SK-N-SH treated with all-trans-retinoic acid at 6 μM for 48 hours (cell line): ENCODE data around the gene SGPP2.

Experiments used
- ATAC-seq: fragments of 200-7000 bp; cut with Tn5 transposase; 3 replicates; pipeline ENCODE4 v1.9.1; 2020; ENCODE audit warnings: mild to moderate bottlenecking, moderate library complexity
- ARNTL ChIP-seq: fragments of 450-650 bp; formaldehyde crosslinking; IDR thresholded peaks from 2 replicates; pipeline ENCODE4 v1.5.0; 2020; ENCODE audit warnings: low read depth, mild to moderate bottlenecking, moderate library complexity, borderline replicate concordance
- CREB5 ChIP-seq: fragments of 250-450 bp; sonication (Bioruptor Pico); IDR thresholded peaks from 2 replicates; pipeline ENCODE4 v1.5.1; 2020; ENCODE audit warnings: low read depth, mild to moderate bottlenecking, moderate library complexity
- CSDC2 ChIP-seq: fragments of 250-450 bp; sonication (Bioruptor Pico); IDR thresholded peaks from 2 replicates; pipeline ENCODE4 v1.5.0; 2020; ENCODE audit warnings: mild to moderate bottlenecking, moderate library complexity
- ESRRG ChIP-seq: fragments of 250-450 bp; sonication (Bioruptor Pico); IDR thresholded peaks from 2 replicates; pipeline ENCODE4 v1.6.1; 2021; ENCODE audit warnings: mild to moderate bottlenecking
- GLIS3 ChIP-seq: fragments of 250-450 bp; sonication (Bioruptor Pico); IDR thresholded peaks from 2 replicates; pipeline ENCODE4 v1.5.0; 2020; ENCODE audit warnings: mild to moderate bottlenecking, moderate library complexity
- ISL1 ChIP-seq: fragments of 250-450 bp; sonication (Bioruptor Pico); IDR thresholded peaks from 2 replicates; pipeline ENCODE4 v2.1.2; 2022; ENCODE audit warnings: mild to moderate bottlenecking, moderate library complexity
- OSR1 ChIP-seq: fragments of 250-450 bp; sonication (Bioruptor Pico); IDR thresholded peaks from 2 replicates; pipeline ENCODE4 v1.8.0; 2022; ENCODE audit warnings: moderate library complexity, mild to moderate bottlenecking, inconsistent platforms
- POU6F1 ChIP-seq: fragments of 250-450 bp; sonication (Bioruptor Pico); IDR thresholded peaks from 2 replicates; pipeline ENCODE4 v1.8.0; 2021; ENCODE audit warnings: low read depth, mild to moderate bottlenecking, moderate library complexity, borderline replicate concordance
- PPARA ChIP-seq: fragments of 250-450 bp; sonication (Bioruptor Pico); IDR thresholded peaks from 2 replicates; pipeline ENCODE4 v1.5.0; 2020; ENCODE audit warnings: mild to moderate bottlenecking, borderline replicate concordance
- SNAI2 ChIP-seq: fragments of 250-450 bp; sonication (Bioruptor Pico); IDR thresholded peaks from 2 replicates; pipeline ENCODE4 v1.5.0; 2020; ENCODE audit warnings: mild to moderate bottlenecking, moderate library complexity
- TCF4 ChIP-seq: fragments of 250-450 bp; sonication (Bioruptor Pico); IDR thresholded peaks from 2 replicates; pipeline ENCODE4 v1.8.0; 2021; ENCODE audit warnings: mild to moderate bottlenecking, moderate library complexity, borderline replicate concordance
- TSHZ2 ChIP-seq: fragments of 250-450 bp; sonication (Bioruptor Pico); IDR thresholded peaks from 2 replicates; pipeline ENCODE4 v1.5.0; 2020; ENCODE audit warnings: mild to moderate bottlenecking, moderate library complexity
- ZC3H10 ChIP-seq: fragments of 250-450 bp; sonication (Bioruptor Pico); IDR thresholded peaks from 2 replicates; pipeline ENCODE4 v1.5.1; 2021; ENCODE audit warnings: mild to moderate bottlenecking, moderate library complexity
- ZFP3 ChIP-seq: fragments of 250-450 bp; sonication (Bioruptor Pico); IDR thresholded peaks from 2 replicates; pipeline ENCODE4 v1.5.0; 2020; ENCODE audit warnings: mild to moderate bottlenecking, moderate library complexity
- ZFP30 ChIP-seq: fragments of 450-650 bp; formaldehyde crosslinking; IDR thresholded peaks from 2 replicates; pipeline ENCODE4 v1.5.0; 2022; ENCODE audit warnings: mild to moderate bottlenecking, moderate library complexity
- ZNF565 ChIP-seq: fragments of 450-650 bp; formaldehyde crosslinking; conservative IDR thresholded peaks from 2 replicates; pipeline ENCODE4 v1.5.0; 2020; ENCODE audit warnings: low read depth, mild to moderate bottlenecking, moderate library complexity
- ZNF70 ChIP-seq: fragments of 450-650 bp; formaldehyde crosslinking; IDR thresholded peaks from 2 replicates; pipeline ENCODE4 v1.5.0; 2020; ENCODE audit warnings: mild to moderate bottlenecking, moderate library complexity
- ZNF8 ChIP-seq: fragments of 450-650 bp; formaldehyde crosslinking; IDR thresholded peaks from 2 replicates; pipeline ENCODE4 v1.5.0; 2020; ENCODE audit warnings: mild to moderate bottlenecking, moderate library complexity
- TF ChIP-seq, protein P1 (sequence below): fragments of 250-450 bp; sonication (Bioruptor Pico); IDR thresholded peaks from 2 replicates; pipeline ENCODE4 v1.8.0; 2020; ENCODE audit warnings: mild to moderate bottlenecking, moderate library complexity, borderline replicate concordance

Gene SGPP2

DNA sequence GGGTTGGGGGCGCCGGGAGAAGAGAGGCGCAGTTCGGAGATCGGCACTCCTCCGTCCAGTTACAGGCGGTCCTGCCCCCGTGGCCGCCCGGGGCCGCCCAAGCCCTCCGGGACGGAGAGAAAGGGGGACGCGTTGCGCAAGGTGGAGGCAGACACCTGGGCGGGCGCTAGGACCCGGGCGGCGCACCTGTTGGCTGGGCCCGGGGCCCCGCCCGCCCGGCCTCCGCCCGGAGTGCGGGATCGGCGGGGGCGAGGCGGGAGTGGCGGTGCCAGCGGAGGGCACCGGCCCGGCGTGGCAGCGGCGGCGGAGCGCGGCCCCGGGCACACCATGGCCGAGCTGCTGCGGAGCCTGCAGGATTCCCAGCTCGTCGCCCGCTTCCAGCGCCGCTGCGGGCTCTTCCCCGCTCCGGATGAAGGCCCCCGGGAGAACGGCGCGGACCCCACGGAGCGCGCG is at the start of gene SGPP2:
SGPP2 (plus strand) TSS at position 268 of the 453 bp plus-strand sequence; CDS start at position 328, 60 bp downstream.
- no peak; the same call in 2 of the 3 replicates for ATAC-seq
- TF ChIP-seq ZNF8 (no peak), GLIS3 (CRISPR knock-in tag) (no peak), POU6F1 (no peak), ISL1 (no peak)

- no peak for ATAC-seq
- TF ChIP-seq POU6F1 (no peak), ZC3H10 (CRISPR knock-in tag) (no peak), TCF4 (CRISPR knock-in tag) (no peak), TSHZ2 (CRISPR knock-in tag) (no peak), ZNF70 (CRISPR knock-in tag) (no peak), SNAI2 (no peak), CREB5 (CRISPR knock-in tag) (no peak), ZFP3 (CRISPR knock-in tag) (no peak), PPARA (CRISPR knock-in tag) (no peak), ZFP30 (CRISPR knock-in tag) (no peak)
- TF ChIP-seq, protein P1, sequence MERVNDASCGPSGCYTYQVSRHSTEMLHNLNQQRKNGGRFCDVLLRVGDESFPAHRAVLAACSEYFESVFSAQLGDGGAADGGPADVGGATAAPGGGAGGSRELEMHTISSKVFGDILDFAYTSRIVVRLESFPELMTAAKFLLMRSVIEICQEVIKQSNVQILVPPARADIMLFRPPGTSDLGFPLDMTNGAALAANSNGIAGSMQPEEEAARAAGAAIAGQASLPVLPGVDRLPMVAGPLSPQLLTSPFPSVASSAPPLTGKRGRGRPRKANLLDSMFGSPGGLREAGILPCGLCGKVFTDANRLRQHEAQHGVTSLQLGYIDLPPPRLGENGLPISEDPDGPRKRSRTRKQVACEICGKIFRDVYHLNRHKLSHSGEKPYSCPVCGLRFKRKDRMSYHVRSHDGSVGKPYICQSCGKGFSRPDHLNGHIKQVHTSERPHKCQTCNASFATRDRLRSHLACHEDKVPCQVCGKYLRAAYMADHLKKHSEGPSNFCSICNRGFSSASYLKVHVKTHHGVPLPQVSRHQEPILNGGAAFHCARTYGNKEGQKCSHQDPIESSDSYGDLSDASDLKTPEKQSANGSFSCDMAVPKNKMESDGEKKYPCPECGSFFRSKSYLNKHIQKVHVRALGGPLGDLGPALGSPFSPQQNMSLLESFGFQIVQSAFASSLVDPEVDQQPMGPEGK (CRISPR knock-in tag), result no peak
- TF ChIP-seq, all 23 proteins: peak for 0
Measured at GRCh38 chr2:222375798-222376197, 48.5 kb upstream of the SGPP2 start.

DNA sequence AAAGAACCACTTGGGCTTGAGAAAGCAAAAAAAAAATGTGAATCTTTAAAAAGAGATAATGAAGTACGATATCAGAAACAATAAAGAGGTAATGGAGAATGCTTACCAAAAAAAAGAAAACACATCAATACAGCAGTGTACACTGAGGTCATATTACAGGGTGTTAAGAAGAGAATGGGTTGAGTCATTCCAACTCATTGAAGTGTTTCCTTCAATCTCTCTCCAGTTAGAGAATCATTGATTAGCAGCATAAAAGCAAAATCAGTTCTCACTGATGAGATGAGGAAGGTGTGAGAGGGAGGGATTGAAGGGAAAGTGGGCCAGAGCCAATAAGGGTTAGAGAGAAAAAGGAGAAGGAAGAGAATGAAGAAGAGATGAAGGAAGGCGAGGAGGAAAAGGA is 43.9 kb upstream of the SGPP2 start:
- no peak for TF ChIP-seq ZNF565 (CRISPR knock-in tag)
- TF ChIP-seq CSDC2 (CRISPR knock-in tag), result no peak
- TF ChIP-seq PPARA (CRISPR knock-in tag), result no peak
- no peak for TF ChIP-seq ZNF8
- TF ChIP-seq ZC3H10 (CRISPR knock-in tag), result no peak
- TF ChIP-seq TCF4 (CRISPR knock-in tag), result no peak
- TF ChIP-seq TSHZ2 (CRISPR knock-in tag), result no peak
- TF ChIP-seq OSR1 (CRISPR knock-in tag), result no peak
- no peak for TF ChIP-seq ESRRG (CRISPR knock-in tag)
- no peak for TF ChIP-seq ARNTL (CRISPR knock-in tag)
- ATAC-seq, result no peak
